GM18520 (cell line): ENCODE measurements around the gene MX2.
A peak's percentile ranks its signal among the peaks of the same experiment; 100 is the strongest.

Experiments used
- ATAC-seq: cut with Tn5 transposase; IDR thresholded peaks from one replicate; pipeline ENCODE4 v1.9.1; 2021; ENCODE audit not compliant: unreplicated experiment

The MX2 gene

GRCh38 chr21:41381731-41382130 is 19.9 kb downstream of the MX2 start:
- ATAC-seq: no peak

- ATAC-seq: no peak
Observed at GRCh38 chr21:41387042-41387819, 25.4 kb downstream of the MX2 start.

GRCh38 chr21:41387824-41388223 is 26.0 kb downstream of the MX2 start:
- ATAC-seq: no peak

GRCh38 chr21:41388259-41388658 is 26.4 kb downstream of the MX2 start:
- ATAC-seq: no peak

GRCh38 chr21:41390043-41390639 is 28.3 kb downstream of the MX2 start:
- no peak for ATAC-seq

- ATAC-seq: no peak
Observed at GRCh38 chr21:41393876-41394465, 32.1 kb downstream of the MX2 start.

- ATAC-seq: no peak
Observed at GRCh38 chr21:41396558-41397075, 34.8 kb downstream of the MX2 start.

- peak; percentile 31 for ATAC-seq
Observed at GRCh38 chr21:41397471-41397891, 35.7 kb downstream of the MX2 start.

GRCh38 chr21:41398251-41398650 is 36.4 kb downstream of the MX2 start:
- no peak for ATAC-seq

GRCh38 chr21:41398831-41399230 is 37.0 kb downstream of the MX2 start:
- no peak for ATAC-seq

- no peak for ATAC-seq
Observed at GRCh38 chr21:41399246-41399800, 37.5 kb downstream of the MX2 start.

- no peak for ATAC-seq
Observed at GRCh38 chr21:41402231-41402630, 40.4 kb downstream of the MX2 start.

- ATAC-seq: no peak
Observed at GRCh38 chr21:41402796-41403195, 41.0 kb downstream of the MX2 start.

GRCh38 chr21:41403331-41403730 is 41.5 kb downstream of the MX2 start:
- no peak for ATAC-seq

GRCh38 chr21:41403966-41404365 is 42.1 kb downstream of the MX2 start:
- ATAC-seq: no peak

- ATAC-seq: no peak
Observed at GRCh38 chr21:41405321-41405720, 43.5 kb downstream of the MX2 start.

- ATAC-seq: no peak
Observed at GRCh38 chr21:41406340-41406739, 44.5 kb downstream of the MX2 start.

GRCh38 chr21:41407541-41408460 is 46.0 kb downstream of the MX2 start:
- no peak for ATAC-seq

- ATAC-seq: no peak
Observed at GRCh38 chr21:41410361-41410760, 48.5 kb downstream of the MX2 start.

GRCh38 chr21:41410767-41411448 is 49.1 kb downstream of the MX2 start:
- no peak for ATAC-seq
